Uterus (tissue), 2 donors: ENCODE measurements around the gene PACRG.

Experiments used
- CTCF ChIP-seq, 4 experiments: fragments of 200-600 bp in 2 of 4; fragments of 450-650 bp in 2 of 4; sonication (generic) in 2 of 4; IDR thresholded peaks; one replicate each; pipeline ENCODE4 v1.5.1; 2016 to 2019; ENCODE audit warnings: antibody characterized with exemption in 4 of 4, mild to moderate bottlenecking in 2 of 4, moderate library complexity in 1 of 4
- POLR2A ChIP-seq, 2 donors: fragments of 450-650 bp; IDR thresholded peaks; one replicate each; pipeline ENCODE4 v1.6.1; 2016; ENCODE audit warnings: antibody characterized with exemption in 2 of 2, mild to moderate bottlenecking in 1 of 2, moderate library complexity in 1 of 2

GRCh38 chr6:163176097-163176496, 448.3 kb downstream of the PACRG start:
- TF ChIP-seq POLR2A (IDR thresholded peaks at IDR 0.05) (no peak), CTCF (IDR thresholded peaks at IDR 0.05) (no peak)
